GM23338 (cell line): Measurements from ENCODE around the gene PRUNE2. TPM values are rescaled to one million over a fixed set of nuclear protein-coding genes. Genes with fewer than 3 reads are reported as not detected.

ENCODE experiments used
- ATAC-seq: fragments of 200-7000 bp; cut with Tn5 transposase; 3 replicates; pipeline ENCODE4 v1.9.1; 2020
- DNase-seq: peaks from one replicate; pipeline ENCODE4 v3.0.0-alpha.2; 2015; ENCODE audit warnings: low spot score
- H2AFZ ChIP-seq: fragments of 200-600 bp; sonication (generic); 2 replicates; pipeline ENCODE4 v1.8.0; 2016; ENCODE audit warnings: antibody characterized with exemption, mild to moderate bottlenecking, moderate library complexity
- H3F3A ChIP-seq: fragments of 200-600 bp; sonication (generic); replicated peaks from 2 replicates; pipeline ENCODE4 v1.8.0; 2017; ENCODE audit warnings: antibody characterized with exemption, mixed run types, low read depth
- H3K27ac ChIP-seq: fragments of 200-600 bp; sonication (generic); 2 replicates; pipeline ENCODE4 v1.6.1; 2016; ENCODE audit warnings: low read depth
- H3K27me3 ChIP-seq: fragments of 200-600 bp; sonication (generic); 2 replicates; pipeline ENCODE4 v1.8.0; 2016; ENCODE audit warnings: mild to moderate bottlenecking, mixed run types, moderate library complexity; ENCODE audit not compliant: insufficient read depth
- H3K36me3 ChIP-seq: fragments of 200-600 bp; sonication (generic); 2 replicates; pipeline ENCODE4 v1.8.0; 2016; ENCODE audit warnings: mild to moderate bottlenecking; ENCODE audit not compliant: insufficient read depth
- H3K4me1 ChIP-seq: fragments of 200-600 bp; sonication (generic); 2 replicates; pipeline ENCODE4 v1.8.0; 2016; ENCODE audit warnings: mild to moderate bottlenecking, moderate library complexity; ENCODE audit not compliant: insufficient read depth
- H3K4me2 ChIP-seq: fragments of 200-600 bp; sonication (generic); 2 replicates; pipeline ENCODE4 v1.7.1; 2017; ENCODE audit warnings: mixed run types
- H3K4me3 ChIP-seq: fragments of 200-600 bp; sonication (generic); 2 replicates; pipeline ENCODE4 v1.6.1; 2016; ENCODE audit warnings: mixed run types
- H3K79me2 ChIP-seq: fragments of 200-600 bp; sonication (generic); replicated peaks from 2 replicates; pipeline ENCODE4 v1.8.0; 2017; ENCODE audit warnings: mild to moderate bottlenecking; ENCODE audit not compliant: insufficient read depth
- H3K9me2 ChIP-seq: fragments of 200-600 bp; sonication (generic); 2 replicates; pipeline ENCODE4 v1.8.0; 2017; ENCODE audit not compliant: insufficient read depth
- H4K20me1 ChIP-seq: fragments of 200-600 bp; sonication (generic); replicated peaks from 2 replicates; pipeline ENCODE4 v1.8.0; 2017; ENCODE audit warnings: mild to moderate bottlenecking; ENCODE audit not compliant: insufficient read depth
- H3K27ac Mint-ChIP-seq: 2 replicates; pipeline ENCODE4 v1.8.0; 2020; ENCODE audit warnings: inconsistent platforms, mild to moderate bottlenecking, moderate library complexity, mixed read lengths
- H3K27me3 Mint-ChIP-seq: 3 replicates; pipeline ENCODE4 v1.8.0; 2022; ENCODE audit warnings: low read depth, mild to moderate bottlenecking, moderate library complexity, mixed read lengths, inconsistent platforms; ENCODE audit not compliant: insufficient read depth, poor library complexity
- H3K36me3 Mint-ChIP-seq: 3 replicates; pipeline ENCODE4 v1.8.0; 2021; ENCODE audit warnings: low read depth, mild to moderate bottlenecking, inconsistent platforms, moderate library complexity, mixed read lengths
- H3K4me1 Mint-ChIP-seq: 3 replicates; pipeline ENCODE4 v1.8.0; 2020; ENCODE audit warnings: mild to moderate bottlenecking, inconsistent platforms, mixed read lengths
- H3K4me3 Mint-ChIP-seq: 3 replicates; pipeline ENCODE4 v1.8.0; 2021; ENCODE audit warnings: moderate library complexity, mild to moderate bottlenecking, inconsistent platforms, mixed read lengths
- H3K9me3 Mint-ChIP-seq: 3 replicates; pipeline ENCODE4 v1.8.0; 2020; ENCODE audit warnings: moderate library complexity, mild to moderate bottlenecking, inconsistent platforms, mixed read lengths
- CREB1 ChIP-seq: fragments of 250-450 bp; sonication (Bioruptor Pico); IDR thresholded peaks from 2 replicates; pipeline ENCODE4 v1.5.0; 2020; ENCODE audit warnings: low read depth, mild to moderate bottlenecking, moderate library complexity
- JUNB ChIP-seq: IDR thresholded peaks from one replicate; pipeline ENCODE4 v1.6.1; 2016; ENCODE audit warnings: antibody characterized with exemption; ENCODE audit not compliant: unreplicated experiment
- NANOG ChIP-seq: IDR thresholded peaks from 2 replicates; pipeline ENCODE4 v1.6.1; 2016; ENCODE audit warnings: antibody characterized with exemption, borderline replicate concordance
- POLR2AphosphoS5 ChIP-seq: IDR thresholded peaks from 2 replicates; pipeline ENCODE4 v1.6.1; 2016; ENCODE audit warnings: antibody characterized with exemption, low read depth
- ZNF114 ChIP-seq: fragments of 250-450 bp; sonication (Bioruptor Pico); IDR thresholded peaks from 2 replicates; pipeline ENCODE4 v1.5.0; 2020; ENCODE audit warnings: mild to moderate bottlenecking, moderate library complexity
- polyA plus RNA-seq: library from polyadenylated mRNA; unstranded; fragments of >200 nt; fragmentation: Nextera tagmentation; extraction: Ambion mirVana; gene quantifications from 2 replicates; pipeline ENCODE4 v1.2.1, GENCODE V29; 2016
- total RNA-seq: library from RNA; depleted of rRNA; stranded (reverse); fragments of >200 nt; shearing (Covaris generic); gene quantifications from 2 replicates; pipeline ENCODE4 v1.2.3, GENCODE V29; 2014
- TF ChIP-seq, protein P1 (sequence below): fragments of 250-450 bp; sonication (Bioruptor Pico); IDR thresholded peaks from 2 replicates; pipeline ENCODE4 v1.5.0; 2020; ENCODE audit warnings: mild to moderate bottlenecking, moderate library complexity
- TF ChIP-seq, protein P2 (sequence below), 2 experiments: fragments of 200-600 bp in 1 of 2; sonication (generic) in 1 of 2; conservative IDR thresholded peaks; 2 replicates each; pipeline versions ENCODE4 v1.5.1 to v1.6.1; 2016 to 2017; ENCODE audit warnings: antibody characterized with exemption in 2 of 2, low read depth in 2 of 2, mild to moderate bottlenecking in 2 of 2, moderate library complexity in 1 of 2
- TF ChIP-seq, protein P3 (sequence below): IDR thresholded peaks from one replicate; pipeline ENCODE4 v1.6.1; 2018; ENCODE audit warnings: antibody characterized with exemption; ENCODE audit not compliant: unreplicated experiment

The PRUNE2 gene
- total and polyA plus RNA-seq, 2 experiments from 2014 or later, result 10.6 to 26.5 TPM

DNA sequence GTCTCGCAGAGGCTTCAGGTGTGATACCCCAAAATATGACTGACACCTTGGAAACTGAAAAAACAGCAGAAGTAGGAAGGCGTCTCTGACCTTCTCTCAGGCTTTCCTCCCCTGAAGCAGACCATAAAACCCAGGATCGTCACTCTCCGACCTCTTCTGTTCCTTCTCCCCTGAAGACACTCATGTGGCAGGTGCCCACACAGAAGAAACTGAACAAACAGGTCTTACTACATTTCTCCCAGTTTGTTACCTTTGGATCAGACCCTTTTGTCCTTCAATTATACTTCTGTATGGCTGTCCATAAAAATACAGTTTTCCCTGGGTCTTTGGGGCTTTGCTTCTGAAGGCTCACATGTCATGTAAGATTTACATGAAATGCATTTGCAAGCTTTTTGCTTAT, 10.3 kb upstream of the PRUNE2 start (continued):
- TF ChIP-seq, protein P1, sequence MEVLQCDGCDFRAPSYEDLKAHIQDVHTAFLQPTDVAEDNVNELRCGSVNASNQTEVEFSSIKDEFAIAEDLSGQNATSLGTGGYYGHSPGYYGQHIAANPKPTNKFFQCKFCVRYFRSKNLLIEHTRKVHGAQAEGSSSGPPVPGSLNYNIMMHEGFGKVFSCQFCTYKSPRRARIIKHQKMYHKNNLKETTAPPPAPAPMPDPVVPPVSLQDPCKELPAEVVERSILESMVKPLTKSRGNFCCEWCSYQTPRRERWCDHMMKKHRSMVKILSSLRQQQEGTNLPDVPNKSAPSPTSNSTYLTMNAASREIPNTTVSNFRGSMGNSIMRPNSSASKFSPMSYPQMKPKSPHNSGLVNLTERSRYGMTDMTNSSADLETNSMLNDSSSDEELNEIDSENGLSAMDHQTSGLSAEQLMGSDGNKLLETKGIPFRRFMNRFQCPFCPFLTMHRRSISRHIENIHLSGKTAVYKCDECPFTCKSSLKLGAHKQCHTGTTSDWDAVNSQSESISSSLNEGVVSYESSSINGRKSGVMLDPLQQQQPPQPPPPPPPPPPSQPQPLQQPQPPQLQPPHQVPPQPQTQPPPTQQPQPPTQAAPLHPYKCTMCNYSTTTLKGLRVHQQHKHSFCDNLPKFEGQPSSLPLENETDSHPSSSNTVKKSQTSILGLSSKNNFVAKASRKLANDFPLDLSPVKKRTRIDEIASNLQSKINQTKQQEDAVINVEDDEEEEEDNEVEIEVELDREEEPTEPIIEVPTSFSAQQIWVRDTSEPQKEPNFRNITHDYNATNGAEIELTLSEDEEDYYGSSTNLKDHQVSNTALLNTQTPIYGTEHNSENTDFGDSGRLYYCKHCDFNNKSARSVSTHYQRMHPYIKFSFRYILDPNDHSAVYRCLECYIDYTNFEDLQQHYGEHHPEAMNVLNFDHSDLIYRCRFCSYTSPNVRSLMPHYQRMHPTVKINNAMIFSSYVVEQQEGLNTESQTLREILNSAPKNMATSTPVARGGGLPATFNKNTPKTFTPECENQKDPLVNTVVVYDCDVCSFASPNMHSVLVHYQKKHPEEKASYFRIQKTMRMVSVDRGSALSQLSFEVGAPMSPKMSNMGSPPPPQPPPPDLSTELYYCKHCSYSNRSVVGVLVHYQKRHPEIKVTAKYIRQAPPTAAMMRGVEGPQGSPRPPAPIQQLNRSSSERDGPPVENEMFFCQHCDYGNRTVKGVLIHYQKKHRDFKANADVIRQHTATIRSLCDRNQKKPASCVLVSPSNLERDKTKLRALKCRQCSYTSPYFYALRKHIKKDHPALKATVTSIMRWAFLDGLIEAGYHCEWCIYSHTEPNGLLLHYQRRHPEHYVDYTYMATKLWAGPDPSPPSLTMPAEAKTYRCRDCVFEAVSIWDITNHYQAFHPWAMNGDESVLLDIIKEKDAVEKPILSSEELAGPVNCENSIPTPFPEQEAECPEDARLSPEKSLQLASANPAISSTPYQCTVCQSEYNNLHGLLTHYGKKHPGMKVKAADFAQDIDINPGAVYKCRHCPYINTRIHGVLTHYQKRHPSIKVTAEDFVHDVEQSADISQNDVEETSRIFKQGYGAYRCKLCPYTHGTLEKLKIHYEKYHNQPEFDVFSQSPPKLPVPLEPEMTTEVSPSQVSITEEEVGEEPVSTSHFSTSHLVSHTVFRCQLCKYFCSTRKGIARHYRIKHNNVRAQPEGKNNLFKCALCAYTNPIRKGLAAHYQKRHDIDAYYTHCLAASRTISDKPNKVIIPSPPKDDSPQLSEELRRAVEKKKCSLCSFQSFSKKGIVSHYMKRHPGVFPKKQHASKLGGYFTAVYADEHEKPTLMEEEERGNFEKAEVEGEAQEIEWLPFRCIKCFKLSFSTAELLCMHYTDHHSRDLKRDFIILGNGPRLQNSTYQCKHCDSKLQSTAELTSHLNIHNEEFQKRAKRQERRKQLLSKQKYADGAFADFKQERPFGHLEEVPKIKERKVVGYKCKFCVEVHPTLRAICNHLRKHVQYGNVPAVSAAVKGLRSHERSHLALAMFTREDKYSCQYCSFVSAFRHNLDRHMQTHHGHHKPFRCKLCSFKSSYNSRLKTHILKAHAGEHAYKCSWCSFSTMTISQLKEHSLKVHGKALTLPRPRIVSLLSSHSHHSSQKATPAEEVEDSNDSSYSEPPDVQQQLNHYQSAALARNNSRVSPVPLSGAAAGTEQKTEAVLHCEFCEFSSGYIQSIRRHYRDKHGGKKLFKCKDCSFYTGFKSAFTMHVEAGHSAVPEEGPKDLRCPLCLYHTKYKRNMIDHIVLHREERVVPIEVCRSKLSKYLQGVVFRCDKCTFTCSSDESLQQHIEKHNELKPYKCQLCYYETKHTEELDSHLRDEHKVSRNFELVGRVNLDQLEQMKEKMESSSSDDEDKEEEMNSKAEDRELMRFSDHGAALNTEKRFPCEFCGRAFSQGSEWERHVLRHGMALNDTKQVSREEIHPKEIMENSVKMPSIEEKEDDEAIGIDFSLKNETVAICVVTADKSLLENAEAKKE (CRISPR knock-in tag), result no peak
- TF ChIP-seq, protein P2, sequence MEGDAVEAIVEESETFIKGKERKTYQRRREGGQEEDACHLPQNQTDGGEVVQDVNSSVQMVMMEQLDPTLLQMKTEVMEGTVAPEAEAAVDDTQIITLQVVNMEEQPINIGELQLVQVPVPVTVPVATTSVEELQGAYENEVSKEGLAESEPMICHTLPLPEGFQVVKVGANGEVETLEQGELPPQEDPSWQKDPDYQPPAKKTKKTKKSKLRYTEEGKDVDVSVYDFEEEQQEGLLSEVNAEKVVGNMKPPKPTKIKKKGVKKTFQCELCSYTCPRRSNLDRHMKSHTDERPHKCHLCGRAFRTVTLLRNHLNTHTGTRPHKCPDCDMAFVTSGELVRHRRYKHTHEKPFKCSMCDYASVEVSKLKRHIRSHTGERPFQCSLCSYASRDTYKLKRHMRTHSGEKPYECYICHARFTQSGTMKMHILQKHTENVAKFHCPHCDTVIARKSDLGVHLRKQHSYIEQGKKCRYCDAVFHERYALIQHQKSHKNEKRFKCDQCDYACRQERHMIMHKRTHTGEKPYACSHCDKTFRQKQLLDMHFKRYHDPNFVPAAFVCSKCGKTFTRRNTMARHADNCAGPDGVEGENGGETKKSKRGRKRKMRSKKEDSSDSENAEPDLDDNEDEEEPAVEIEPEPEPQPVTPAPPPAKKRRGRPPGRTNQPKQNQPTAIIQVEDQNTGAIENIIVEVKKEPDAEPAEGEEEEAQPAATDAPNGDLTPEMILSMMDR (conservative IDR thresholded peaks at IDR 0.05; ENCODE audit: low read depth in 2 of 2), result no peak
- TF ChIP-seq JUNB (no peak), NANOG (no peak), ZNF114 (CRISPR knock-in tag) (no peak)

DNA sequence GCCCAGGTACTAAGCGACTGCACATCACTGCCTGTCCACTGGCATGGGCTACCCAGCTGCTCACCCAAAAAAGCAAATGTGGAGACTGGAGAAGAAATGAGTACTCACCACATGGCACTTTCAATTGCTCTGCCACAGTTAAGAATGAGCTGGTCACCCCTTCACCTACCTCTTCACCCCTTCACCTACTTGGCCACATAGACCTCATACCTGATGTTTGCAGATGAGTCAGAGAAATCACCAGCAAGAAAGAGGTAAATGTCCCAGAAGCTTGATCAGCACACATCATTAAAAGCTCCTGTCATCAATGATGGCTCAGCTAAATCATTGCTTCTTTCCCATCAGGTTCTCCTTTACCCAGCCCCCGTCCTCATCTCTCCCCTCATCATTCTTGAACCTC, 7.6 kb upstream of the PRUNE2 start:
- no peak overlapping the region for H3K4me3 Mint-ChIP-seq
- Histone ChIP-seq H3K36me3 (no peaks in the 10 kb centered on the region), H3K9me2 (no peaks in the 10 kb centered on the region; the same call in 1 of the 2 replicates), H3K27ac (no peak overlapping the region), H3K4me3 (no peak overlapping the region), H3K79me2 (no peaks in the 10 kb centered on the region), H3K4me1 (peaks cover 19% of the 10 kb centered on the region; the same call in 1 of the 2 replicates), H3F3A (no peaks in the 10 kb centered on the region), H2AFZ (no peak overlapping the region), H4K20me1 (no peaks in the 10 kb centered on the region), H3K4me2 (no peak overlapping the region), H3K27me3 (no peaks in the 10 kb centered on the region)
- DNase-seq (no peak), ATAC-seq (no peak)
- no peak overlapping the region for H3K27ac Mint-ChIP-seq
- H3K27me3 Mint-ChIP-seq, result peaks cover 1% of the 10 kb centered on the region
- H3K9me3 Mint-ChIP-seq, result no peaks in the 10 kb centered on the region
- H3K4me1 Mint-ChIP-seq, result peaks cover 25% of the 10 kb centered on the region
- H3K36me3 Mint-ChIP-seq, result no peaks in the 10 kb centered on the region
- TF ChIP-seq, protein P2 (conservative IDR thresholded peaks at IDR 0.05; ENCODE audit: low read depth in 2 of 2), result no peak
- TF ChIP-seq, protein P3, sequence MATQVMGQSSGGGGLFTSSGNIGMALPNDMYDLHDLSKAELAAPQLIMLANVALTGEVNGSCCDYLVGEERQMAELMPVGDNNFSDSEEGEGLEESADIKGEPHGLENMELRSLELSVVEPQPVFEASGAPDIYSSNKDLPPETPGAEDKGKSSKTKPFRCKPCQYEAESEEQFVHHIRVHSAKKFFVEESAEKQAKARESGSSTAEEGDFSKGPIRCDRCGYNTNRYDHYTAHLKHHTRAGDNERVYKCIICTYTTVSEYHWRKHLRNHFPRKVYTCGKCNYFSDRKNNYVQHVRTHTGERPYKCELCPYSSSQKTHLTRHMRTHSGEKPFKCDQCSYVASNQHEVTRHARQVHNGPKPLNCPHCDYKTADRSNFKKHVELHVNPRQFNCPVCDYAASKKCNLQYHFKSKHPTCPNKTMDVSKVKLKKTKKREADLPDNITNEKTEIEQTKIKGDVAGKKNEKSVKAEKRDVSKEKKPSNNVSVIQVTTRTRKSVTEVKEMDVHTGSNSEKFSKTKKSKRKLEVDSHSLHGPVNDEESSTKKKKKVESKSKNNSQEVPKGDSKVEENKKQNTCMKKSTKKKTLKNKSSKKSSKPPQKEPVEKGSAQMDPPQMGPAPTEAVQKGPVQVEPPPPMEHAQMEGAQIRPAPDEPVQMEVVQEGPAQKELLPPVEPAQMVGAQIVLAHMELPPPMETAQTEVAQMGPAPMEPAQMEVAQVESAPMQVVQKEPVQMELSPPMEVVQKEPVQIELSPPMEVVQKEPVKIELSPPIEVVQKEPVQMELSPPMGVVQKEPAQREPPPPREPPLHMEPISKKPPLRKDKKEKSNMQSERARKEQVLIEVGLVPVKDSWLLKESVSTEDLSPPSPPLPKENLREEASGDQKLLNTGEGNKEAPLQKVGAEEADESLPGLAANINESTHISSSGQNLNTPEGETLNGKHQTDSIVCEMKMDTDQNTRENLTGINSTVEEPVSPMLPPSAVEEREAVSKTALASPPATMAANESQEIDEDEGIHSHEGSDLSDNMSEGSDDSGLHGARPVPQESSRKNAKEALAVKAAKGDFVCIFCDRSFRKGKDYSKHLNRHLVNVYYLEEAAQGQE, result no peak
- TF ChIP-seq CREB1 (CRISPR knock-in tag) (no peak), NANOG (no peak), POLR2AphosphoS5 (no peak), JUNB (no peak)
